Activated CD8-positive, alpha-beta memory T cell treated with anti-CD3 and anti-CD28 coated beads for 36 hours (primary cell): ENCODE measurements around the gene AGXT2. TPM values are rescaled to one million over a fixed set of nuclear protein-coding genes. Genes with fewer than 3 reads are reported as not detected.

Experiments
- CTCF ChIA-PET: fragments of 350-600 bp; sonication (Branson Sonifier 250); formaldehyde crosslinking; loops from one replicate; lab custom pipeline; 2021; ENCODE audit warnings: antibody characterized with exemption; lab: Charles Lee
- POLR2A ChIA-PET: fragments of 350-600 bp; sonication (Branson Sonifier 250); formaldehyde crosslinking; loops from one replicate; lab custom pipeline; 2021; ENCODE audit warnings: antibody characterized with exemption; lab: Charles Lee
- total RNA-seq, 2 experiments: library from RNA; stranded (reverse); gene quantifications; one replicate each; pipeline ENCODE4 v1.2.3, GENCODE V29; 2021

AGXT2 gene
- total RNA-seq, 2 experiments from 2014 or later = not detected

DNA sequence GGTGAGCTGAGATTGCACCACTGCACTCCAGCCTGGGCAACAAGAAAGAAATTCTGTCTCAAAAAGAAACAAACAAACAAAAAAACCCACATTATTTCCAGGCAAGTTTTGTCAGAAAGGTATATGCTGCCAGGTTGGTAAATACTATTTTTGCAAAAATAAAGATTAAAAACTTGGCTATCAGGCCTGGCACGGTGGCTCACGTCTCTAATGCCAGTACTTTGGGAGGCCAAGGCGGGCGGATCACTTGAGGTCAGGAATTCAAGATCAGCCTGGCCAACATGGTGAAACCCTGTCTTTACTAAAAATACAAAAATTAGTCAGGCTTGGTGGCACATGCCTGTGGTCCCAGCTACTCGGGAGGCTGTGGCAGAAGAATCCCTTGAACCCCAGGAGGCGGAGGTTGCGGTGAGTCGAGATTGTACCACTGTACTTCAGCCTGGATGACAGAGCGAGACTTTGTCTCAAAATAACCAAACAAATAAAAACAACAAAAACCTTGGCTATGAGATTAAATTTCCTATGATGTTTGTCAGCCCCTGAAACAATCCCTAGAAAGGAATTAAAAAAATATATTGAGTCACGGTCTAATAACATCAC lies 22.7 kb downstream of the AGXT2 start:
- POLR2A ChIA-PET = no interaction called here

DNA sequence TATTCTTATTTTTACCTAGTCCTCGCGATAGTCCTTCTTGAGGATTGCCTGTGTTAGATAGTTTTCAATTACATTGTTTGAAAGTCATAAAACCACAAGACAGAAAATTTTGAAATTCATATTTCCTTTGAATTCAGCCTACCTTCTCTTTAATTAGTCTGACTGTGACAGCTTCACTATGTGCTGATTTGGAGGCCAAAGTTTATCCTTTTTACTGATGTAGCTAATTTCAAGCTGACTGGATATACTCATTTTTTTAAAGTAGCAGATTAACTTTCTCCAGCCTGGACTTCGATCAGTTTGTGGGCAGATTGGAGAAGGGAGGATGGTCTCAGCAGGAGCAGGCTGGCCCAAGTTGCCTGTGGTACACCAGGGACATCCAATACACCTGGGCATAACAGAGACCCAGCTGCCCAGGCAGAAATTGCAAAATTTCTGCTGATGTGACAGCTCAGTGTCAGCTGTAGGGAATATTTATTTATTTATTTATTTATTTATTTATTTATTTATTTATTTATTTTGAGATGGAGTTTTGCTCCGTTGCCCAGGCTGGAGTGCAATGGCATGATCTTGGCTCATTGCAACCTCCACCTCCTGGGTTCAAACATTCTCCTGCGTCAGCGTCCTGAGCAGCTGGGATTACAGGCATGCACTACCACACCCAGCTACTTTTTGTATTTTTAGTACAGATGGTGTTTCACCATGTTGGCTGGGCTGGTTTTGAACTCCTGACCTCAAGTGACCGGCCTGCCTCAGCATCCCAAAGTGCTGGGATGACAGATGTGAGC lies 24.2 kb downstream of the AGXT2 start:
- CTCF ChIA-PET = no interaction called here
- POLR2A ChIA-PET = no interaction called here

More for the DNA sequence above, 22.7 kb downstream of the AGXT2 start:
- CTCF ChIA-PET = no interaction called here

DNA sequence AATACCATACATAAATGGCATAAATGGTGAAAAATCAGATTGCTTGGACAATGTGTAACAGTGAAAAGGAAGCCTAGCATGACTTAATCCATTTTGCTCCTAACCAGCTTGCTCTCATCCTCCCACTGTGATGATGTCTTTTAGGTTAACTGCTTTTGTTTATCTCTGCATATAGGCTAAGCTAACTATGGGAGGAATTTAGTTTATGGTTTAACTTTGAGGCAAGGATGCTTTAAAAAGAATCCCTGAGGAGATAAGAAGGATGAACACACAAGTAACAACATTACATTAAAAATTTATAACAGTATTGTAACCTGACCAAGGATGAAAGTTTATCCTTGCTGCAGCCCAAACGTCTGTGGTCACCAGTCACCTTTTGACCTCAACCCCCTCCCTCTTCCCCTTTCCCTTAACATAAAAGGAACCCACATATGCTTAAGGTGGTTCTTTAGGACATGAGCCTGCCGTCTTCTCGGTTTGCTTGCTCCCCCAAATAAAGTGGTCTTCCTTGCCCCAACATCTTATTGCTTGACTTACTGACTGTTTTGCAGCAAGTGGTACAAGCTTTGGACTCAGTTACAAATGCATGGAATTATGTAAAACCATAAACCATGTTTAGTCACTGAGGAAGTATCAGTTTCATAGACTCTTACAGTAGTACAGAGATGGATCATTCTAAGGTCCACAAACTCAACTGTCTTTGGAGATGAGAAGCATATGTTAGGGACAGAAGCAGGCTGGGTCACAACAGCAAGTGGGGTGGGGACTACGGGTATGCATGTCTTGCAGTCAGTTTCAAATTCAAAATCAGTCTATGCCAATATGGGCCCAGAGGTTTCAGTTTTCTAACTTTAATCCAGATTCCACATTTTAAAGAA lies 31.3 kb downstream of the AGXT2 start:
- CTCF ChIA-PET = no interaction called here
- POLR2A ChIA-PET = no interaction called here

DNA sequence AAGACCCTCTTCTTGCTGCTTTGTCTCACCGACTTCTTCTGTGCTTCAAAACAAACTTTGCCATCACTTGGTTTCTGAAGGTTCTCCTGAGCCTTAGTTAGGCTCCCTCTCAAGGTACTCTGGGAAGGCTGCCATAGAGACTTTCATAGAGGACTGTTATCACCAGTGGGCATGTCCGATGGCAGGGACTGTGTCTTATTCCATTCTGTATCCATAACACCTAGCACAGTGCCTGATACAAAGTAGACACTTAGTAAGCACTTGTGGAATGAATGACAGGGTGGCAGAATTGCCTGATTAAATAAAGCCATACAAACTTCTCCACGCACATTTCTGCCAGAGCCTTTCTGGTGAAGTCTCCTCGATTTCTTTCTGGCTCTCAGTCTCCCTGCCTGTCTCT lies 32.7 kb downstream of the AGXT2 start:
- ChIA-PET CTCF (no interaction called here), POLR2A (no interaction called here)

DNA sequence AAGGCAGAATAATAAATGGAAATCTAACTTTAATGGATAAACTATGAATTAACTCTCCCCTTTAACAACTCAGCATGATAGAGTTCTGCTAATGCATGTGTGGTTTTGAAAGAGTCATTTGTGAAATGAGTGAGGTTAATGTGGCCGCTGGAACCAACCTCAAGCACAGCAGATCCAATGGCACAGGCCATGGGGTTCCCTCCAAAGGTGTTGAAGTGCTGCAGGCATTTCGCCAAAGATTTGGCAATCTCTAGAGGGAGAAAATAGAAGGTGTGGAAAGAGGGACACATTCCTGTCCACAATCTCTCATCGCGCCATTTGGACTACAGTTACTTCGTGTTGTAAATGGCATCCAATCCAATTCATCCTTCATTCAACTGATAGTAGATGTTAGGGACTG lies 35.0 kb downstream of the AGXT2 start:
- CTCF ChIA-PET = no interaction called here

DNA sequence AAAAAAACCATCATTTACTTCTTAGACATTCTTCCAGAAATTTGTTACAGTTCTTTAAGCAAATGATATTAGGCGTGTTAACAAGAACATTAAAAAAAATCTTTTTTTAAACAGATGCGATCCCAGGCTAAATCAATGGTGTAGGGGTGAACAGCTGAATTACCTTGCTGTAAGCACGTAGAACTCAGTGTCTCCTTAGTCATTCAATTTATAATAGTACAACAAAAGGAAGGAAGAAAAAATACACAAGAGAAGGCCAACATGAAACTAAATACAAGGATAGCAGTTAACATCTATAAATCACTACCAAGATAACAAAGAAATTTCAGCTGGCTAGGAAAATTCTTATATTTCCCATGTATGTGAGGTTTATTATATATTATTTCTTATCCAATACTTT lies 35.4 kb downstream of the AGXT2 start:
- CTCF ChIA-PET = interaction anchor here (0.7 kb wide), 1 partner anchor 9 kb away, joined by 3 read pairs; no protein-coding TSS in a partner anchor
- POLR2A ChIA-PET = no interaction called here

More for the DNA sequence above, 35.0 kb downstream of the AGXT2 start:
- POLR2A ChIA-PET = no interaction called here

DNA sequence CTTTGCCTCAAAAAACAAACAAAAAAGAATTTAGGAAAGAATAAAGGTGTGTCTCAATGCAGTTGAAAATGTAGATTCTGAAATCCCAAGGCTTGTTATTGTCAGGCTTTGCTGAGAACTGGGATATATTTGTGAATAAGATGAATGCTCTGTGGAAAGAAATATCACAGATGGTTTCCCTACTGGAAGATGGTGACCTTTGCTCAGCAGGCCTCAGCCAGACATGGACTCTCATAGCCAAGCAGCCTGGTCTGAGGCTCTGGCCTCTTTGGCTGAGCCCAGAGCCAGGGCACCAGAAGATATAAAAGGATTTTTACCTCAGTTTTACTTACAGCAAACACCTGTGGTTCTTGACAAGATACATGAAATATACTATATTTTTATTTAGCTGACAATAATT lies 37.1 kb downstream of the AGXT2 start:
- POLR2A ChIA-PET = no interaction called here
- CTCF ChIA-PET = interaction anchor here (0.7 kb wide), 1 partner anchor 524 kb away, joined by 3 read pairs; no protein-coding TSS in a partner anchor

DNA sequence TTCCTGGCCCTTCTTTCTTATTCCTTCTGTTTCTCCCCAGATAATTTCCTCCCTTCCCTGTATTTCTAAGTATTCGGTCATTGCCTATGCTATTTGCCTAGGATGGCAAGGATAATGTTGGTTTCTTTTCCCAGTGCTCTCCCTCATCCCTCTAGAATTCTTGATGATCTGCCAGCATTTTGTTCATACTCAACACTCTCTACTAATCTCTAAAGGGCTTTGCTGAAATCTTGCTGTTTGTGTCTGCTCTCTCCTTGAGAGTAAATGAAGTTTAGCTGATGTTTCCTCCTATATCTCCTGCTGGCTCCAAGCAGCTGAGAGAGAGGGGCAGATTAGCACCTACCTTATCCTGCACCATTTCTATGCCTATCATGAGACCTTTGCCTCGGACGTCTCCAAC lies 38.1 kb downstream of the AGXT2 start:
- POLR2A ChIA-PET = no interaction called here
- CTCF ChIA-PET = no interaction called here

DNA sequence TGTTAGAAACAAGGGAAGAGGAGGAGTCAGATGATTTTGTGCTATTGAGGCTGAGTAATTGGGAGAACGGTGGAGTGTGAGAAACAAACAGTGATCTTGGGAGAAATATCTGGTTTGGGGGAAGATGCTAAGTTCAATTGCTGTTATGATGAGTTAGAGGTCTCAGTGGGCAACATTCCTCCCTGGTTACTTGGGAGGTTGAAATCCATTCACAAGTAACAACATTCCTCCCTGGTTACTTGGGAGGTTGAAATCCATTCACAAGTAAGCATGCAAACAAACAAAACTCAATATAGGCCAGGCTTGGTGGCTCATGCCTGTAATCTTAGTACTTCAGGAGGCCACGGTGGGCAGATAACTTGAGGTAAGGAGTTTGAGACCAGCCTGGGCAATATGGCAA lies 38.7 kb downstream of the AGXT2 start:
- ChIA-PET POLR2A (no interaction called here), CTCF (no interaction called here)

DNA sequence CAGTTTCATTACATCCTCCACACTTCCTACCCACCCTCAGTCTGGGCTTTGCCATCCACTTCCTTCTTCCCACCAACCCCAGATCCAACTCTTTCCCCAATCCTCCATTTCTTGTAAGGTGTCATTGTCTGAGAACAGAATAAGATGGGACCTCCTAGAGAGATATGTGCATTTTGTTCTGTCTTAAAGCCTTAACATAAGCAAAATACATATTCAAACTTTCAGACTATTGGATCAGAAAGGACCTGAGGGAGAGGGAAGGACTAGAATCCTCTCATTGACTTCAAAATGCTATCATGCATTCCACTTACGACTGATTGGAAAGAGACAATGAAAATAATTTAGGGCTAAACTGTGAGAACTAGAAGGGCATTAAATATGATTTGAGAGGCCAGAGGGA lies 43.0 kb downstream of the AGXT2 start:
- CTCF ChIA-PET = no interaction called here
- POLR2A ChIA-PET = no interaction called here

DNA sequence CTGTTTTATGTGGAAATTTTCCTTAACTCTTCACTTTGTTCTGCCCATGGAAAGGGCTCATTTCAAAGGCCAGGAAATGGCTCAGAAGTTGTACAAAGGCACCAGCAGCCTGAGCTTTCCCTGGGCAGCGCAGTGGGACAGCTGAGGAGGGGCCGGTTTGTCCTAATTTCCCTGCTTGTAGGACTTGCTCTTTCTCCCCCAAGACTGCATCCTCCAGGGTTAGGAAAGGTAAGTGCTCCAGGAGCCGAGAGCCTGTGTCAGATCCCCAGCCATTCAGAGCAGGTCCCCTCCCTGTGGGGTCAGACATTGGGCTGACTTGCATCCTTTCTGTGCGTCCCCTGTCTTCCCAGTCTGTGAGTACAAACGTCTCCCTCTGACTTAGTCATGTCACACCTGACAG lies 43.5 kb downstream of the AGXT2 start:
- ChIA-PET POLR2A (no interaction called here), CTCF (interaction anchor here (0.8 to 1.5 kb wide), 5 partner anchors 8 to 520 kb away, joined by 3 to 6 read pairs (median 3); no protein-coding TSS in a partner anchor)

DNA sequence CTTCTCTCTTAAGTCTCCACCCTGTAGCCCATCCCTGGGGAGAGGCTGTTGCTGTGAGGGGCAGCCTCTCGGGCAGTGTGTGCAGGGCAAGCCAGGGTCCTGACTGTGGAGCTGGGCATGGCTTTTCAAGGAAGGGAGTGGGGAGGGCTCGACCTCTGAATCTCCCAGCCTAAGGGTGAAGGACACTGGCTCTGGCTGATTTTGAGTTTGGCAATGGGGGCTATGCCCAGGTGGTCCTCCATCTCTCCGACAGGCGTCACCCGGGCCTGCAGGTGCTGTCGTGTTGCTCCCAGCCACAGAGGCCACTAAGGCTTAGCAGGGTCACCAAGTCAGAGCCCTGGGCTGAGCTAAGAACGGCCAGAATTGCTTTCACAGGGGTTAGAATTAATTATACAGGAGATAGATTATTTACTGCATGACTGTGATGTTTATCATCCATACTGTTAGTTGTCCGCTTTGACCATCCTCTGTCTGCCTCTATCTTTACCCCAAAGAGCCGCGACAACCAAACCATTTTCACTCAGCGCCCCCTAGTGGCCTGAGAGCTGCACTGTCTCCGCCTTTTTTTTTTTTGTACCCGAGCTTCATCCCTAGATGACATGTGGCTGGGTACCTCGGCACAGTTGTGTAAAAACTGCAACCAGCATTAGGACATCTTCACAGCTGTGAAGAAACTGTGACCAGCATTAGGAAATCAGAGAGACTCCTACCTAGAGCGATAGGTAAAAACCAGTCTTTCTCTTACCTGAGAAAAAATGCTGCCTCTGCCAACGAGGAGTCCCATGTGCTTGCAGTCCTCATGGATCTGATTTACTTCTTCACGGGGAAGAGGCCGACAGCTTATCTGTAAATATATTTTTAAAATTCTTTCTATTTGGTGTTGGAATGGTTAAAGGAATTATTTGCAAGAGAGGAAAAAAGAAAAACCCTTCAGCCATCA lies 44.5 kb downstream of the AGXT2 start:
- CTCF ChIA-PET = interaction anchor here (0.7 to 1.5 kb wide), 11 partner anchors 9 to 529 kb away, joined by 3 to 6 read pairs (median 3); no protein-coding TSS in a partner anchor

DNA sequence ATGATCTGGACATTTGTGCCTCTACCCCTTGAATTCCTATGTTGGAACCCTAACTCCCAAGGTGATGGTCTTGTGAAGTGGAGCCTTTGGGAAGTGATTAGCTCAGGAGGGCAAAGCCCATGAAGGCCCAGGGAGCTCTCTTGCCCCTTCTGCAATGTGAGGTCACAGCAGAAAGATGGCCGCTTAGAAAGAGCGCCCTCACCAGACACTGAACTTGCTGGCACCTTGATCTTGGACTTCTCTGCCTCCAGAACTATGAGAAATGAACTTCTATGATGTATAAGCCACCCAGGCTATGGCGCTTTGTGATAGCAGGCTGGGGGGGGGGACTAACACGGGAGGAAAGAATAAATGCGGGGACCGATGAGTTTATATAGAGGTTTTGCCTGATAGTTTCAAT lies 45.3 kb downstream of the AGXT2 start:
- ChIA-PET POLR2A (no interaction called here), CTCF (interaction anchor here (1.0 to 1.4 kb wide), 2 partner anchors 27 to 63 kb away, joined by 3 to 4 read pairs; no protein-coding TSS in a partner anchor)

More for the DNA sequence above, 44.5 kb downstream of the AGXT2 start:
- POLR2A ChIA-PET = no interaction called here

DNA sequence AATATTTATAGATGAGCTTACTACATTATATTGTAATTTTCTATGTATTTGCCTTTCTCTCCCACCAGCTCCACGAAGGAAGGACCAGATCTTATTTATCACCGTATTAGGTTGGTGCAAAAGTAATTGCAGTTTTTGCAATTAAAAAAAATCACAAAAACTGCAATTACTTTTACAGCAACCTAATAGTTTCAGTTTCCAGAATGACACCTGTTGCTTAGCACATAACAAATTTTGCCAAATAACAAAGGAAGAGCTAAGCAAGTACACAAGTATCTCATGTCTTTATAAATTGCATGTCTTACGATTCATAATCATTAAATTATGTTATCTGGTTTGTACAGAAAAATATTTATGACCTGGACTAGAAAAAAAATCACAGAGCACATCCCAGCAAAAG lies 45.9 kb downstream of the AGXT2 start:
- POLR2A ChIA-PET = no interaction called here
- CTCF ChIA-PET = interaction anchor here (1.0 kb wide), 1 partner anchor 26 kb away, joined by 3 read pairs; no protein-coding TSS in a partner anchor

DNA sequence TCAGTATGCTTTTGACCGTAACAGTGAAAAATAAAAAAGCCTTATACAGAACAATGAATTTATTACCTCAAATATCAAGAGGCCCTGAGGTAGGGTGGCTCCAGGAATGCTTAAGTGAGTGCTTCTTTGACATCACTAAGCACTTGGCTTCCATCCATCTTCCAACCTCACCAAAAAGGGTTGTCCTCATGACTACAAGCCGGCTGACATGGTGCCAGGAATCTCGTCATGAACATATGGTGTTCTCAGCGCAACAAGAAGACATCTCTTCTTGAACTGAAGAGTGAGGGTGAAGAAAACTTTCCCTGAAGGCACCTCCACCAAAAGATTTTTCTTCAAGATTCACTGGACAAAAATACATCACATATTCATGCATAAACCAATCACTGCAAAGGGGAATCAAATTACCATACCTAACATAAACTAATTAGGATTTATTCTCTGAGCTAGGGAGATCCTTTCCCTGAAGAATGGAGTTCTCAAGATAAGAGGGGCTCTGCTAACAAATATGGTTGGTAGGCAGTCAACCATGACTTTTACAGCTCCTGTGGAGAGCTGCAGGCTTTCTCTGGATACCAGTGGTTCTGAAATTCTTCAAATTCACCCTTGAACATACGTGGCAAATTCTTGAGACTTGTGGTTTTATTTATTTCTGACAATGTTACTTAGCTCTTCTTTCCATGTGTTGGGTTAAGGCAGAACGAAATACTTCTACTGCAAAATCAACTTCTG lies 49.5 kb downstream of the AGXT2 start:
- ChIA-PET CTCF (no interaction called here), POLR2A (no interaction called here)

DNA sequence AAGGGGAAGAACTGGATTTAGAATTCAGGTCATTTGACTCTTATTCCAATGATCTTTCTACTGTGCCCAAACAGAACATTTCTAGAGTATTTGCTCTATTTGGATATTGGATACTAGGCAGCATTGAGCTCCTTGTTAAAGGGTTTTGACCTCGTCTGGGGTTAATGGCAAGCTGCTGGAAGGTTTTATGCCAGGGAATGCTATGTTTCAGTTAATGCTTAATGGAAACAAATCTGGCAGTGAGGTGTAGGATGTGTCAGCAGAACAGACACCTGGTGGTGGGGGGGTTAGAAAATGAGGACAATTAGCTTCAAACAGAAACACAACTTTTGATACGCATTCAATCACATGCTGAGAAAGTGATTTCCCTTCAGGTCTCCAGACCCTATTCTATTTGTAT lies 51.5 kb downstream of the AGXT2 start:
- ChIA-PET CTCF (no interaction called here), POLR2A (no interaction called here)

DNA sequence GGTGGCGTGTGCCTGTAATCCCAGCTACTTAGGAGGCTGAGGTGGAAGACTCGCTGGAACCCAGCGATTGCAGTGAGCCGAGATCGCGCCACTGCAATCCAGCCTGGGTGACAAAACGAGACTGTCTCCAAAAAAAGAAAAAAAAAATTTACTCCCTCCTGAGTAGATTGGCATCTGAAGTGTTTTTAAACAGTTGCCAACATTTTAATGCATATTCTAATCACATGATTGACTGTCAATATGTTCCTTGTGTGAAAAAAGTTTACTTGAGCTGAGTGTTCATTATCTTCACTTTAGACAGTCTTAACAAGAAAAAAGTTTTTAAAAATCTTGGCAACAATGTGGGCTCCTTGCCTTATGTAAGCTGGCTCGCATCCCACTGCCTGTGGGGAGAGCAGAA lies 53.8 kb downstream of the AGXT2 start:
- POLR2A ChIA-PET = no interaction called here
- CTCF ChIA-PET = no interaction called here
